Measurements from ENCODE around the gene BICC1.

Gene BICC1

DNA sequence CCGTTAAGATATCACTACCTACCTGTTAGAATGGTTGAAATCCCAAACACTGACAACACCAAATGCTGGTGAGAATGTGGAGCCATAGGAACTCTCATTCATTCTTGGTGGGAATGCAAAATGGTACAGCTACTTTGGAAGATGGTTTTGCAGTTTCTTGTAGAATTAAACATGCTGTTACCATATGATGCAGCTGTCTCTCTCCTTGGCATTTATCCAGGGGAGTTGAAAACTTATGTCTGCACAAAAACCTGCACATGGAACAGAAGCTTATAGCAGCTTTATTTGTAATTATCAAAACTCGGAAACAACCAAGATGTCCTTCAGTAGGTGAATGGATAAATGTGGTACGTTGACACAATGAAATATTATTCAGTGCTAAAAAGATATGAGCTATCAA lies 199.5 kb downstream of the BICC1 start:
- no peak for DNase-seq

- DNase-seq, result no peak
Measured at GRCh38 chr10:58712982-58713381, 200.3 kb downstream of the BICC1 start.

GRCh38 chr10:58714409-58714808 lies 201.7 kb downstream of the BICC1 start:
- no peak for DNase-seq

- DNase-seq, result no peak
Measured at GRCh38 chr10:58715061-58715460, 202.4 kb downstream of the BICC1 start.

DNA sequence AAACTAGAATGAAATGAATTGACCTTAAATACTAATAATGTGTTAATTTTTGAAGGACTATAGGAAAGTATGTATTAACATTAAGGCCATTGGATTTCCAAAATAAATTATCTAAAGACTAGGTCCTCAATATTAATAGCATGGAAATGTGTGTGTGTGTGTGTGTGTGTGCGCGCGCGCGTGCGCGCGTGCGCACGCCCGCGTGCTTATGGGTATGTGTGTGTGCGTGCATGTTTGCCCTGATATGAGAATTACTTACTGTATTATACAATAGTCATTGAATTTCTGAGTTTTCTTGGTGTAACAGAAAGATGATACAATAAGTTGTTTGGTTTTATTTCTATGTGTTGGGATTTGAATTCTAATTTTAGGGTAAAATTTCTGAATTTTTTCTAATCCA lies 205.9 kb downstream of the BICC1 start:
- DNase-seq, result no peak

DNA sequence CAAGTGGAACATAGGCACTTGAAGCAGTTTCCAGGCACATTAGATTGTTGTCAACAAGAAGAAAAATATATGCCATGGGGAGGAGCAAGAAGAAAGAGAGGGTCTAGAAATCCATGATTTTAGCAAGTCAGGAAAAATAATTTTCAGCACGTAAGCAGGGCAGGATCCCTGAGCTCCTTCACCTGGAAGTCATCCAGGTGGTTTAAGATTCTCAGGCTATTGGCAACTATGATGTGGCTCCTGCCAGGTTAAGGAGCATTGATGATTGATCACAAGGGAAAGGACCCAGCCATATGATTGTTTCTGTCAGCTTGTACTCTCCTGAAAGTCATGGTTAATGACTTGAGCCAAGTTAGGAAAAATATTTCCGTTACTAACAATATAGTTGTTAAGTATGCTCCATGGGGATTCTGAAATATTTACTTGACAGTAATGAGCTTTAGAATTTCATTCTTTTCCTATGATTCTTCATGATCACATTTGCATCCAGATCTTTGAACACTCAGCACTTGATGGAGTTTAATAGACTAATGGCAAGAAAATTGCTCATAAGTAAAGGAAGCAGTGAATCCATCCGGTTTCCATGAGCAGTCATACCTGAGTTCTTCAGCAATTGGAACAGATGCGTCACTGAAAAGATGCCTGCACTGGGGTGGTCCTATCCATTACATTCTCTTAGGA lies 209.1 kb downstream of the BICC1 start:
- no peak for DNase-seq

DNA sequence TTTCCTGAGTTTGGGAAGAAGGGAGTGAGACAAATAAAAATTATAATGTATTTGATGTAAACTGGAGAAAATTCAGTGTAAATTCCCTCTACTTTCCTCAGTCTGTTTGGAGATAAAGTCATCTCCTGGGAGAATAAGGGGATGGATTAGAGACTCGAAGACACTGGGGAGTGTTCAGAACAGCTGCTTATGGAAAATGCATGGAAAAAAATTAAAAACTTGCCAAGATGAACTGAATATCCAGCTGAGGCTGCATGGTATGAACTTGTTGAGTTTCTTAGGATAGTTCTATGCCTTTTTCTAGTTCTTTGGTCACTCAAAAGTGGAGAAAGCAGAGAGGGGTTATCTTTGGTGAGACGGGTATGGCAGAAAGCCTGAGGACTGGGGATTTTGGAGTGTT lies 210.5 kb downstream of the BICC1 start:
- no peak for DNase-seq

DNA sequence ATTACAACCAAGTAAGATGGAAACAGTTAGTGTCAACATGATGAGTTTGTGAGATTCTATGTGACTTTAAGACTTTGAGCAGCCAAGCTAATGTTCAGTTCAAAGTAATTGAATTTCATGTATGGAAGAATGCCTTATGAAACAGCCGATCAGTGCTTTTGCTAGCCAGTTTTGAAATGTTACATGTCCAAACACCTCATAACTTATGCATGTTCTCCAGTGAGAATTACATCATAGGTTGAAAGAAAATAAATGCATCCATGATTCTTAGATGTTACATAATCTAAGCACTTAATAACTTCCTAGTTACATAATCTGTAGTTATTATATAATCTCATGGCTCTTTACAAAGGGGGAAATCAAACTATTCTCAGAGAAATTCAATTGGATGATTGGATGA lies 211.3 kb downstream of the BICC1 start:
- no peak for DNase-seq

DNA sequence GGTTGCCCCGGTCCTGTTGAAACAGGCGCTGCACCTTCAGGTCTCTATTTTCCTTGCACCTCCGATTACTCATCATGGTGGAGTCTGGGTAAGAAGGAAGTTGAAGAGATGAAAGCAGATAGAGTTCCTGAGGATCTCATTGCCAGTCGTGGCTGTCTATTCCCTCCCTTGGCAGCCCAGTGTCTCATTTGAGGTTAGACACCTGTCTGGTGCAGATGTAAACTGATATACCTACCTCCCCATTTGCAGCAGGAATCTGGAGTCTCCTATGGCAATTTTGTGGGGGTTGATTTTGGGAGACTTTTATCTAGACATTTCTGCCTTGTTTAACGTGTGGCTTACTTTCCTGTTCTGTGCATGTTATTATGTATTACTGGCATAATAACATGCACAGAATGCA lies 212.1 kb downstream of the BICC1 start:
- no peak for DNase-seq

DNA sequence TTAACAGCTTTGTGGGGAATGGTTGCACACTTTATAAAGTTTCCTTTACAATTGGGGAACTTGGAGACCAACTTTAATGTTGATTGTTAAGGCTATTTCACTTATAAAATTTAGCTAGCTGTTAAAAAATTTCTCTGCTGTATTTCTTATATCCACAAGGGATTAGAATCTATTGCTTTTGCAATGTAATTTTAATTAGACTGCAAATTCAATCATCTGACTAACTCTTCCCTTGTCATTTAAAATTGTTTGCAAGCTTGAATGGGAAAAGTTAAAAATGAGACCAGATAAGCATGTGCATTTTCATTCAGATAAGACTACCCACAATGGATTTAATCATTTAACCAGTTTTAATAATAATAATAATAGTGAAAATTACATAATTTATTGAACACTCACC lies 213.2 kb downstream of the BICC1 start:
- no peak for DNase-seq

DNA sequence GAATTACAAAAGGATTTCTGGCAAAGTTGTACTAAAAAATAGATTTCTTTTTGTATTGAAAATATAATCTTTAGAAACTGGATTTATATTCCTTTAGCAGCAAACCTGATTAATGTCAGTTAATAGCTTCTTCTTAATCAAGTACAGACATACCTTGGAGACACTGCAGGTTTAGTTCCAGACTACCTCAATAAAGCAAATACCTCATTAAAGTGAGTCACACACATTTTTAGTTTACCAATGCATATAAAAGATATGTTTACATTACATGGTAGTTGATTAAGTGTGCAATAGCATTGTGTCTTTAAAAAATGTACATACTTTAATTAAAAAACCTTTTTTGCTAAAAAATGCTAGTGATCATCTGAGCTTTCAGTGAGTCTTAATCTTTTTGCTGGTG lies 215.0 kb downstream of the BICC1 start:
- DNase-seq, result no peak

DNA sequence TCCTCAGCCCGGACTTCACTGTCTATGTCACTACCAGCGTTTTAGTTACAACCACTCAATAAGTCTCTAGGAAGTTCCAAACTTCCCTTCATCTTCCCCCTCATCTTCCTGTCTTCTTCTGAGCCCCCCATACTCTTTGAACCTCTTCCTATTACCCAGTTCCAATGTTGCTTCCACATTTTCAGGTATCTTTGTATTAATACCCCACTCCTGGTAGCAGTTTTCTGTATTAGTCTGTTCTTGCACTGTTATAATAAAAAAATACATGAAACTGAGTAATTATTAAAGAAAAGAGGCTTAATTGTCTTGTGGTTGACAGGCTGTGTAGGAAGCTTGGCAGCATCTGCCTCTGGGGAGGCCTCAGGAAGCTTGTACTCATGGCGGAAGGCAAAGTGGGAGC lies 218.6 kb downstream of the BICC1 start:
- DNase-seq, result no peak

DNA sequence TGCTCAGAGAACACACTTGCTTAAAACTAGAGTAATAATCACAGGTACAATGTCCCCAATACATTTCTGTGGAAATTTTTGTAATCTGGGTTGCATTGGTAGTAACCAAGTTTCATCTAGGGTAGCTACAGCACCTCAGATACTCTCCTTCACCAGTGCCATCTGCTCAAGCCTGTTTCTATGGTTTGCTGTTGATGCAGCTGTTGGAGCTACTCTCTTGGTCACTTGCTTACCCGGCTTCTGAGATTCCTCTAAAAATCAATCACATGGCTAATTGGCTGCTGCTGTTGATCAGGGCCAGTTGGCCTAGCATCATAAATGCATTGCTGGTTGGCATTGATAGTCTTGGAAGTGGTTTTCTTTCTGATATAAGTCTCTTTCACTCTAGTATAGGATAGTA lies 220.8 kb downstream of the BICC1 start:
- DNase-seq, result no peak

- DNase-seq, result no peak
Measured at GRCh38 chr10:58734116-58734515, 221.4 kb downstream of the BICC1 start.

DNA sequence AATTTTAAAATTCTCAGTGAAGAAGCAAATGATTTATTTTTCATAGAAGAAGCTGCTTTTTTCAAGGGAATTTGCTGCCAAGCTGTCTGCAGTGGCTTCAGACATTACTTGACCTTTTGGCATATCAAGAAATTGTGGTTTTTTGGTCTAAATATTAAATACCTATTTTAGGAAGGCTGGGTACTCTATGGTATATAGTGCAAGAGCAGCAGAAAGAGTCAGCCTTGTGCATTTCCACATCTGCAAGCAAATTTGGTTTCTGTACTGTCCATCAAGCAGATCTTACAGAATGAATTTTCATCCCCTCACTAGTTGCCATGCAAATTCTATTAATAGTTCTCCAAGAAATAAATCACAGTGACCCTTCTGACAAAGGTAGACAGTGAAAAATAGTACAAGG lies 222.0 kb downstream of the BICC1 start:
- no peak for DNase-seq

GRCh38 chr10:58735087-58735486 lies 222.4 kb downstream of the BICC1 start:
- DNase-seq, result no peak

DNA sequence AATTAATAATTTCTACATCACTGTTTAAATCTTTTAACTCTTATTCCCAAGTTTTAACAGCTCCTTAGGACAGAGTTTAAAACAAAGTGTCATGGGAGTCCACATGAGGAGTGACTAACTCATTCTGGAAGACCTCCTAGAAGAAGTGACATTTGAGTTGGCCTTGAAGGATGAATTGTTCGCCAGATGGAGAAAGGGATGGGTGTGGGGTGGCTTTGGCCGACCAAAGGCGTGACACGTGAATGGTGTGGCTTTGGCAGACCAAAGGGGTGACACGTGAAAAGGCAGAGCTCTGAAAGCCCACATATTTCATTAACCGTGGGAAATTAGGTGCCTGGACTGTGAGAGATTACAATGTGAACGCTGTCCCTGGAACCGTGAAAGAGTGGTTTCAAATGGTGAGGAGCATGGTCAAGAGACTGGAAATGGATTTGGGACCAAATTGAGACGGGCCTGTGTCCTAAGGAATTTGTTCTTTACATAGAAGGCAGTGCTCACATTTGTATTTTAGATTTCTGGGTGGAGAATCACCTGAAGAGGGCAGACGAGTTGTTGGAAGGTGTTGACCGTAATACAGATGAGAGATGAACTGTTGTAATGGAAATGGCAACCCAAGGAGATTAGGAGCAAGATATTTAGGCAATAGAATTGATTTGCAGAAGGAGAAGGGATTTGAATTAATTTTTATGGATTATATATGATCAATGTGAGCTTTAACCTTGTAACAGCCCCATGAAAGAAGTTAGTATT lies 228.1 kb downstream of the BICC1 start:
- DNase-seq, result no peak

DNA sequence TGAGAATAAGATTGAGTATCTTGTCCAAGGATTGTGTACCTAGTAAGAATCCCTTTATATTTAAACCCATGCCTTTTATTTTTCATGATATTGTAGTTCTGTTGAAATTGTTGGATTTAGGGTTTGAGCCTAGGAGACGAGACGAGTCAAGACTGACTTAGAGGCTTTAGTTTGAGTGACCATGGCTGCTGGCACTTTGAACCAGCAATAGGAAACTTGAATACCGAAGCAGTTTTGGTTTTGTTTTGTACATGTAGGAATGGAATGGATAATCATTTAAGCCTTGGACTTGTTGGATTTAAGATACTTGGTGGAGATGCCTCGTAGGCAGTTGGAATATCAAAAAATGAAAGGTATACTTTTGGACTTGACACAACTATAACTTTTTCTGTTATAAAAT lies 229.0 kb downstream of the BICC1 start:
- DNase-seq, result no peak

GRCh38 chr10:58742141-58742540 lies 229.5 kb downstream of the BICC1 start:
- no peak for DNase-seq

GRCh38 chr10:58743466-58744115 lies 230.9 kb downstream of the BICC1 start:
- no peak for DNase-seq

- DNase-seq, result no peak
Measured at GRCh38 chr10:58746474-58747185, 234.0 kb downstream of the BICC1 start.

DNA sequence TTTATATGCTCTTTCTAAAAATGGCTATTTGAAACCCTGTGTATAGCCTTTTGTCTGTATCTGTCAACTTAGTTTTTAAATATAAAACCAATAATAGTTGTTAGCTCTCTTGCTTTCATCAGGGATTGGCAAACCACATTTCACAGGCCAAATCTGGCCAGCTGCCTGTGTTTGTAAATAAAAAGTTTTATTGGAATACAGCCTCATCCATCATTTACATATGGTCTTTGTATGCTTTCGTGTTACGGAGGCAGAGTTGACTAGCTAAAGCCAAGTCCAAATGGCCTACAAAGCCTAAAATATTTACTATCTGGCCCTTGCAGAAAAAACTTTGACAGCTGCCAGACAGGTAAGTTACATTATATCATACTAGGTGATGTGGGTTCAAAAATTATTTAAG lies 235.0 kb downstream of the BICC1 start:
- DNase-seq, result no peak

- DNase-seq, result no peak
Measured at GRCh38 chr10:58752665-58753064, 240.0 kb downstream of the BICC1 start.

GRCh38 chr10:58753425-58753824 lies 240.8 kb downstream of the BICC1 start:
- DNase-seq, result no peak
